K562 (cell line): Measurements from ENCODE around the gene CRIP3. TPM values are rescaled to one million over a fixed set of nuclear protein-coding genes. Genes with fewer than 3 reads are reported as not detected.

Source experiments
- ATAC-seq: fragments of 200-7000 bp; cut with Tn5 transposase; 3 replicates; pipeline ENCODE4 v1.9.1; 2020; ENCODE audit warnings: moderate library complexity
- BruUV-seq: library from RNA; stranded (reverse); fragments of 400-500 nt; replicated peaks from 2 replicates; lab custom pipeline; 2021; lab: Mats Ljungman, UMichigan
- CTCF ChIA-PET: fragments of 300-600 bp; formaldehyde crosslinking; extraction: SDS; loops from one replicate; lab custom pipeline; 2021; ENCODE audit warnings: low intra/inter-chr PET ratio; lab: Yijun Ruan, JAX
- POLR2A ChIA-PET: fragments of 300-600, 350-650 bp; sonication (Branson Sonifier 250); formaldehyde crosslinking; extraction: SDS; loops from one replicate; lab custom pipeline; 2021; ENCODE audit warnings: antibody characterized with exemption, inconsistent platforms; lab: Yijun Ruan, JAX
- DNase-seq, 4 experiments: peaks; one replicate each; pipeline versions ENCODE4 v3.0.0 to v3.0.0-alpha.2; 2011 to 2018; ENCODE audit warnings: low spot score in 3 of 4, mixed read lengths in 3 of 4; ENCODE audit errors: extremely low read depth in 1 of 4
- FAIRE-seq: peaks from 2 replicates; lab custom pipeline; 2011; peaks lifted over from hg19 to GRCh38; lab: Jason Lieb, UNC
- H2AFZ ChIP-seq: 2 replicates; pipeline ENCODE4 v1.6.0; 2011; ENCODE audit warnings: low read depth, low read length, control low read depth, inconsistent platforms
- H3K27ac ChIP-seq: fragments of 200-600 bp; 3 replicates; pipeline ENCODE4 v1.8.0; 2011; ENCODE audit warnings: low read depth, mild to moderate bottlenecking, control low read depth, inconsistent platforms, low read length, moderate library complexity, mixed read lengths; ENCODE audit errors: extremely low read depth
- H3K27me3 ChIP-seq, 2 experiments: fragments of 300-600 bp in 1 of 2; 2 replicates in 1 of 2; 3 replicates in 1 of 2; pipeline versions ENCODE4 v1.6.0 to v1.8.0; 2011; ENCODE audit warnings: inconsistent platforms in 2 of 2, low read length in 2 of 2, mild to moderate bottlenecking in 1 of 2, mixed read lengths in 1 of 2, moderate library complexity in 1 of 2; ENCODE audit not compliant: control insufficient read depth in 2 of 2, insufficient read depth in 2 of 2
- H3K36me3 ChIP-seq: fragments of 300-600 bp; 3 replicates; pipeline ENCODE4 v1.8.0; 2011; ENCODE audit warnings: mild to moderate bottlenecking, low read length, inconsistent platforms; ENCODE audit not compliant: control insufficient read depth, insufficient read depth
- H3K4me1 ChIP-seq, 2 experiments: fragments of 200-600 bp in 1 of 2; replicated peaks in 1 of 2; 2 replicates in 1 of 2; 3 replicates in 1 of 2; pipeline versions ENCODE4 v1.5.1 to v1.8.0; 2011; ENCODE audit warnings: inconsistent platforms in 2 of 2, low read length in 2 of 2, mild to moderate bottlenecking in 1 of 2, mixed read lengths in 1 of 2, moderate library complexity in 1 of 2; ENCODE audit not compliant: control insufficient read depth in 2 of 2, insufficient read depth in 2 of 2
- H3K4me2 ChIP-seq: 2 replicates; pipeline ENCODE4 v1.6.1; 2011; ENCODE audit warnings: low read length, control low read depth, inconsistent platforms, mixed read lengths; ENCODE audit not compliant: insufficient read depth
- H3K4me3 ChIP-seq: fragments of 200-600 bp; sonication (generic), shearing (Covaris generic); 2 replicates; pipeline ENCODE4 v1.5.1; 2016; ENCODE audit warnings: control low read depth, inconsistent platforms
- H3K79me2 ChIP-seq: fragments of 200-600 bp; 3 replicates; pipeline ENCODE4 v1.8.0; 2011; ENCODE audit warnings: low read length, inconsistent platforms; ENCODE audit not compliant: control insufficient read depth, insufficient read depth
- H3K9ac ChIP-seq, 2 experiments: 2 replicates each; pipeline versions ENCODE4 v1.6.0 to v1.6.1; 2011; ENCODE audit warnings: low read depth in 2 of 2, low read length in 2 of 2, control low read depth in 1 of 2, inconsistent platforms in 1 of 2, mild to moderate bottlenecking in 1 of 2, mixed read lengths in 1 of 2; ENCODE audit not compliant: insufficient read depth in 1 of 2
- H3K9me1 ChIP-seq: one replicate; pipeline ENCODE4 v1.6.0; 2011; ENCODE audit warnings: inconsistent platforms, mild to moderate bottlenecking, low read length, moderate library complexity; ENCODE audit not compliant: control insufficient read depth, insufficient read depth
- H3K9me3 ChIP-seq: replicated peaks from 2 replicates; pipeline ENCODE4 v1.5.1; 2011; ENCODE audit warnings: low read depth, low read length, inconsistent platforms; ENCODE audit not compliant: control insufficient read depth, insufficient read depth
- H4K20me1 ChIP-seq: replicated peaks from 2 replicates; pipeline ENCODE4 v1.6.1; 2011; ENCODE audit warnings: low read length, inconsistent platforms, mixed read lengths; ENCODE audit not compliant: control insufficient read depth, insufficient read depth
- ATF1 ChIP-seq, 2 experiments: fragments of 450-650 bp in 1 of 2; IDR thresholded peaks; 2 replicates each; pipeline ENCODE4 v1.6.1; 2016; ENCODE audit warnings: missing compliant biosample characterization in 1 of 2, missing genetic modification characterization in 1 of 2
- C11orf30 ChIP-seq: fragments of 450-650 bp; IDR thresholded peaks from 2 replicates; pipeline ENCODE4 v1.6.1; 2016; ENCODE audit warnings: low read depth, mild to moderate bottlenecking
- MAFF ChIP-seq: IDR thresholded peaks from 2 replicates; pipeline ENCODE4 v1.6.1; 2012; ENCODE audit warnings: low read length, improper control_type of control experiment
- MAFG ChIP-seq: fragments of 450-650 bp; conservative IDR thresholded peaks from 2 replicates; pipeline ENCODE4 v1.6.1; 2016; ENCODE audit warnings: missing genetic modification characterization, missing compliant biosample characterization
- MAFK ChIP-seq: IDR thresholded peaks from 2 replicates; pipeline ENCODE4 v1.6.1; 2011; ENCODE audit warnings: low read length, improper control_type of control experiment
- SAFB ChIP-seq: fragments of 200-400 bp; formaldehyde crosslinking; IDR thresholded peaks from 2 replicates; pipeline ENCODE4 v1.6.1; 2017; ENCODE audit warnings: low read depth, low read length, borderline replicate concordance
- STAT5B ChIP-seq: fragments of 250-450 bp; sonication (Bioruptor Pico); IDR thresholded peaks from 2 replicates; pipeline ENCODE4 v1.8.0; 2021; ENCODE audit warnings: mild to moderate bottlenecking, inconsistent platforms
- ZNF121 ChIP-seq: sonication (generic); formaldehyde crosslinking; conservative IDR thresholded peaks from 2 replicates; pipeline ENCODE4 v1.8.0; 2022; ENCODE audit warnings: missing genetic modification reagents
- ZNF316 ChIP-seq: fragments of 450-650 bp; IDR thresholded peaks from 2 replicates; pipeline ENCODE4 v1.6.1; 2016
- ZNF324 ChIP-seq: fragments of 250-450 bp; sonication (Bioruptor Pico); IDR thresholded peaks from 2 replicates; pipeline ENCODE4 v1.4.0; 2020; ENCODE audit warnings: mild to moderate bottlenecking
- WGBS: fragments of 100-300 bp; shearing (Covaris generic); methylation state at CpG from one replicate; pipeline ENCODE4 v1.1.6; 2016; ENCODE audit warnings: low coverage, mixed read lengths; ENCODE audit not compliant: insufficient coverage; ENCODE audit errors: missing lambda C conversion rate; 5-methylcytosine and 5-hydroxymethylcytosine counted together
- in situ Hi-C: fragments of 300-500 bp; cut with MboI; formaldehyde crosslinking; loops from 4 replicates; pipeline ENCODE4 v1.15.0; 2018; ENCODE audit warnings: inconsistent platforms, mixed read lengths
- intact Hi-C: fragments of 100-400 bp; cut with micrococcal nuclease; formaldehyde crosslinking; loops from 2 replicates; pipeline ENCODE4 v1.14.2; 2022
- polyA plus RNA-seq, 8 experiments: library from polyadenylated mRNA; depleted of rRNA in 4 of 8; stranded (reverse) in 5 of 8; unstranded in 3 of 8; fragments of >200 nt; fragmentation: Nextera tagmentation in 2 of 8; fragmentation: Illumina TruSeq in 1 of 8; extraction: Ambion mirVana in 2 of 8; extraction: Trizol in 1 of 8; gene quantifications; 2 replicates each; pipeline versions ENCODE4 v1.2.1 to v1.2.3, GENCODE V29; 2011 to 2014; ENCODE audit warnings: inconsistent platforms in 1 of 8, missing spikeins in 1 of 8
- total RNA-seq, 7 experiments: library from RNA; depleted of rRNA in 6 of 7; stranded (reverse); fragments of >200 nt in 6 of 7; fragmentation: Illumina TruSeq in 2 of 7; extraction: Trizol in 2 of 7; gene quantifications; 2 replicates each; pipeline versions ENCODE4 v1.2.1 to v1.2.3, GENCODE V29; 2011 to 2021; ENCODE audit warnings: low replicate concordance in 1 of 7
- TF ChIP-seq, protein P1 (sequence below): sonication (generic); formaldehyde crosslinking; IDR thresholded peaks from 2 replicates; pipeline ENCODE4 v1.8.0; 2023; ENCODE audit warnings: missing genetic modification reagents, mild to moderate bottlenecking, borderline replicate concordance

Gene CRIP3
- total and polyA plus RNA-seq, 9 of the 15 experiments (the other 6 are each of a cell fraction or from before 2014, with no cell fraction given), result 0.36 to 2.1 (median 0.87) TPM

DNA sequence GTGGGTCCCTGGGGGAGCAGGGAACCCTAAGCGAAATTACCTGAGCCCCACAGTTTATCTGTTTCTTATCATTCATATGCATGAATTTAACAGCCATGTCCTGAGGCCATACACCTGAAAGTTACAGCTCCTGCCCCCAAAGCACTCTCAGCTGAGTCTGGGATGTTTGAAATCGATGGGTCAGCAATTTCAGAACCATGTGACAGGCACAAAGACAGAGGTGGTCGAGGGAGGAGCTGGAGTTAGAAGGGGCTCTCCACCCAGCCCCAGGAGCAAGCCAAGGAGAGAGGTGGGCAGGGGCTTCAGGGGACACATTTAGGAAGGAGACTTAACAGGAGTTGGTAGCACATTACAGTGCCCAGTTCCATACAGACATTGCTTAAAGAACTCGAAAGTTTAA is 50.4 kb downstream of the CRIP3 start:
- no peak for TF ChIP-seq ATF1 (CRISPR knock-in tag; IDR thresholded peaks at IDR 0.05)
- no peak for TF ChIP-seq ATF1 (tag; IDR thresholded peaks at IDR 0.05)
- TF ChIP-seq, protein P1, sequence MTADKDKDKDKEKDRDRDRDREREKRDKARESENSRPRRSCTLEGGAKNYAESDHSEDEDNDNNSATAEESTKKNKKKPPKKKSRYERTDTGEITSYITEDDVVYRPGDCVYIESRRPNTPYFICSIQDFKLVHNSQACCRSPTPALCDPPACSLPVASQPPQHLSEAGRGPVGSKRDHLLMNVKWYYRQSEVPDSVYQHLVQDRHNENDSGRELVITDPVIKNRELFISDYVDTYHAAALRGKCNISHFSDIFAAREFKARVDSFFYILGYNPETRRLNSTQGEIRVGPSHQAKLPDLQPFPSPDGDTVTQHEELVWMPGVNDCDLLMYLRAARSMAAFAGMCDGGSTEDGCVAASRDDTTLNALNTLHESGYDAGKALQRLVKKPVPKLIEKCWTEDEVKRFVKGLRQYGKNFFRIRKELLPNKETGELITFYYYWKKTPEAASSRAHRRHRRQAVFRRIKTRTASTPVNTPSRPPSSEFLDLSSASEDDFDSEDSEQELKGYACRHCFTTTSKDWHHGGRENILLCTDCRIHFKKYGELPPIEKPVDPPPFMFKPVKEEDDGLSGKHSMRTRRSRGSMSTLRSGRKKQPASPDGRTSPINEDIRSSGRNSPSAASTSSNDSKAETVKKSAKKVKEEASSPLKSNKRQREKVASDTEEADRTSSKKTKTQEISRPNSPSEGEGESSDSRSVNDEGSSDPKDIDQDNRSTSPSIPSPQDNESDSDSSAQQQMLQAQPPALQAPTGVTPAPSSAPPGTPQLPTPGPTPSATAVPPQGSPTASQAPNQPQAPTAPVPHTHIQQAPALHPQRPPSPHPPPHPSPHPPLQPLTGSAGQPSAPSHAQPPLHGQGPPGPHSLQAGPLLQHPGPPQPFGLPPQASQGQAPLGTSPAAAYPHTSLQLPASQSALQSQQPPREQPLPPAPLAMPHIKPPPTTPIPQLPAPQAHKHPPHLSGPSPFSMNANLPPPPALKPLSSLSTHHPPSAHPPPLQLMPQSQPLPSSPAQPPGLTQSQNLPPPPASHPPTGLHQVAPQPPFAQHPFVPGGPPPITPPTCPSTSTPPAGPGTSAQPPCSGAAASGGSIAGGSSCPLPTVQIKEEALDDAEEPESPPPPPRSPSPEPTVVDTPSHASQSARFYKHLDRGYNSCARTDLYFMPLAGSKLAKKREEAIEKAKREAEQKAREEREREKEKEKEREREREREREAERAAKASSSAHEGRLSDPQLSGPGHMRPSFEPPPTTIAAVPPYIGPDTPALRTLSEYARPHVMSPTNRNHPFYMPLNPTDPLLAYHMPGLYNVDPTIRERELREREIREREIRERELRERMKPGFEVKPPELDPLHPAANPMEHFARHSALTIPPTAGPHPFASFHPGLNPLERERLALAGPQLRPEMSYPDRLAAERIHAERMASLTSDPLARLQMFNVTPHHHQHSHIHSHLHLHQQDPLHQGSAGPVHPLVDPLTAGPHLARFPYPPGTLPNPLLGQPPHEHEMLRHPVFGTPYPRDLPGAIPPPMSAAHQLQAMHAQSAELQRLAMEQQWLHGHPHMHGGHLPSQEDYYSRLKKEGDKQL (CRISPR knock-in tag), result no peak
- TF ChIP-seq ZNF316, result peak; percentile 94
- TF ChIP-seq STAT5B (CRISPR knock-in tag), result no peak
- no peak for TF ChIP-seq ZNF121
- peak; percentile 83 for TF ChIP-seq MAFF
- TF ChIP-seq MAFK, result peak; percentile 78
- TF ChIP-seq C11orf30, result peak; percentile 90
- TF ChIP-seq MAFG (tag), result peak; percentile 84
- no peak for TF ChIP-seq ZNF324 (CRISPR knock-in tag)
- no peak for TF ChIP-seq SAFB
- ChIA-PET CTCF (no interaction called here), POLR2A (interaction anchor here (1.0 kb wide), 1 partner anchor 252 kb away, joined by 3 read pairs; the partner anchor contains the start of gene LRRC73)
- Histone ChIP-seq H3K9ac (no peak overlapping the region), H3K4me3 (no peak overlapping the region), H4K20me1 (peaks cover 15% of the 10 kb centered on the region), H3K27ac (no peak overlapping the region), H3K27me3 (peaks cover 42 to 63% of the 10 kb centered on the region in 2 experiments), H3K4me2 (no peak overlapping the region), H3K4me1 (peaks cover 0 to 23% of the 10 kb centered on the region in 2 experiments; a peak in 2 of 5 replicates), H2AFZ (no peak overlapping the region), H3K36me3 (no peaks in the 10 kb centered on the region), H3K9me1 (no peaks in the 10 kb centered on the region), H3K79me2 (no peaks in the 10 kb centered on the region), H3K9me3 (no peaks in the 10 kb centered on the region)
- intact Hi-C loops, result no loop called here
- no TSS peak for BruUV-seq
- FAIRE-seq (no peak), DNase-seq (no peak), ATAC-seq (no peak)
- in situ Hi-C loops, result no loop called here
- 1% methylated on average over 4 of the region's 4 CpGs for WGBS
